ENCODE measurements around the gene CAMSAP1. TPM values are rescaled to one million over a fixed set of nuclear protein-coding genes. Genes with fewer than 3 reads are reported as not detected.

The CAMSAP1 gene
- total RNA-seq, 1 experiment from 2014 or later = 52.7 TPM

- no peaks in the 10 kb centered on the region for H3K9me3 ChIP-seq (ENCODE audit: control insufficient read depth, low read depth, low read length)
- no peak overlapping the region for H3K56ac ChIP-seq (ENCODE audit: insufficient read length, low read depth, low read length)
- no peak overlapping the region for H3K4me2 ChIP-seq (ENCODE audit: insufficient read depth, insufficient read length, low read length)
- no peak overlapping the region for H4K8ac ChIP-seq (replicated peaks; ENCODE audit: insufficient read length, low read depth, low read length)
- no peak overlapping the region for H2BK20ac ChIP-seq (ENCODE audit: low read depth, low read length, poor library complexity, severe bottlenecking)
- H3K79me1 ChIP-seq (ENCODE audit: insufficient read depth, low read depth, low read length, poor library complexity, severe bottlenecking) = no peaks in the 10 kb centered on the region
- no peak overlapping the region for H4K91ac ChIP-seq (ENCODE audit: insufficient read length, low read depth, low read length)
- H2BK12ac ChIP-seq (ENCODE audit: insufficient read length, low read depth, low read length) = no peak overlapping the region
- no peak overlapping the region for H3K18ac ChIP-seq (ENCODE audit: insufficient read length, low read depth, low read length)
- no peak overlapping the region for H2AK5ac ChIP-seq (ENCODE audit: insufficient read length, low read length)
- no peak overlapping the region for H3K27ac ChIP-seq (ENCODE audit: insufficient read length, low read depth, low read length)
- Mint-ChIP-seq H3K4me1 (no peaks in the 10 kb centered on the region), H3K4me3 (no peak overlapping the region), H3K27me3 (ENCODE audit: low read depth) (peaks cover 2% of the 10 kb centered on the region; the same call in 1 of the 2 replicates), H3K9me3 (no peaks in the 10 kb centered on the region), H3K27ac (no peak overlapping the region), H3K36me3 (ENCODE audit: insufficient read depth in 1 of 3, low read depth in 3 of 3) (peaks cover 47 to 94% (median 89%) of the 10 kb centered on the region in 3 experiments; a peak in 6 of 7 replicates)
- H3K79me2 ChIP-seq (ENCODE audit: insufficient read depth, low read length) = no peaks in the 10 kb centered on the region
- no peak overlapping the region for H2BK120ac ChIP-seq (ENCODE audit: low read depth, low read length, poor library complexity, severe bottlenecking)
- no peaks in the 10 kb centered on the region for H3K23me2 ChIP-seq (ENCODE audit: insufficient read length, low read depth, low read length, poor library complexity, severe bottlenecking)
- no peak overlapping the region for H2AFZ ChIP-seq (ENCODE audit: low read length)
- no peak for DNase-seq
- no peak overlapping the region for H3K23ac ChIP-seq (ENCODE audit: insufficient read length, low read depth, low read length)
- no peak for TF ChIP-seq CTCF (conservative IDR thresholded peaks at IDR 0.05)
- H2BK15ac ChIP-seq (ENCODE audit: low read depth, low read length) = no peak overlapping the region
- H3T11ph ChIP-seq (ENCODE audit: low read length) = no peak overlapping the region
- H3K14ac ChIP-seq (ENCODE audit: insufficient read depth, low read length) = no peak overlapping the region
- no peak overlapping the region for H3K9ac ChIP-seq (ENCODE audit: extremely low read depth, insufficient read length, low read length)
- H3K4me1 ChIP-seq (ENCODE audit: insufficient read depth, low read length) = no peaks in the 10 kb centered on the region
- H3K27me3 ChIP-seq (ENCODE audit: insufficient read depth, low read length) = no peaks in the 10 kb centered on the region
- no peak overlapping the region for H4K5ac ChIP-seq (ENCODE audit: insufficient read length, low read depth, low read length)
- H2BK5ac ChIP-seq (ENCODE audit: insufficient read length, low read length) = no peak overlapping the region
- no peak overlapping the region for H3K4ac ChIP-seq (ENCODE audit: low read depth, low read length)
- H4K20me1 ChIP-seq (ENCODE audit: control insufficient read depth, insufficient read depth, insufficient read length) = no peaks in the 10 kb centered on the region
- WGBS (ENCODE audit: extremely low coverage, insufficient read length, low lambda C conversion rate) = no CpG with 5 or more reads among the region's 14 CpGs
Measured at GRCh38 chr9:135813671-135814290, 93.6 kb downstream of the CAMSAP1 start.

Data from H9 (cell line).